ES-I3 (cell line): Measurements from ENCODE around the gene GPATCH8.

Source experiments
- H3K36me3 ChIP-seq: 2 replicates; pipeline ENCODE4 v1.6.1; 2013; ENCODE audit warnings: mild to moderate bottlenecking, low read length, control low read depth, moderate library complexity; ENCODE audit not compliant: insufficient read depth
- H3K4me1 ChIP-seq: 2 replicates; pipeline ENCODE4 v1.6.1; 2013; ENCODE audit warnings: mild to moderate bottlenecking, control low read depth, low read length; ENCODE audit not compliant: insufficient read depth
- H3K9ac ChIP-seq: 2 replicates; pipeline ENCODE4 v1.6.1; 2013; ENCODE audit warnings: low read depth, mild to moderate bottlenecking, low read length, moderate library complexity
- H3K9me3 ChIP-seq: 2 replicates; pipeline ENCODE4 v1.6.1; 2013; ENCODE audit warnings: mild to moderate bottlenecking, low read length, moderate library complexity; ENCODE audit not compliant: control insufficient read depth, insufficient read depth

Gene GPATCH8

DNA sequence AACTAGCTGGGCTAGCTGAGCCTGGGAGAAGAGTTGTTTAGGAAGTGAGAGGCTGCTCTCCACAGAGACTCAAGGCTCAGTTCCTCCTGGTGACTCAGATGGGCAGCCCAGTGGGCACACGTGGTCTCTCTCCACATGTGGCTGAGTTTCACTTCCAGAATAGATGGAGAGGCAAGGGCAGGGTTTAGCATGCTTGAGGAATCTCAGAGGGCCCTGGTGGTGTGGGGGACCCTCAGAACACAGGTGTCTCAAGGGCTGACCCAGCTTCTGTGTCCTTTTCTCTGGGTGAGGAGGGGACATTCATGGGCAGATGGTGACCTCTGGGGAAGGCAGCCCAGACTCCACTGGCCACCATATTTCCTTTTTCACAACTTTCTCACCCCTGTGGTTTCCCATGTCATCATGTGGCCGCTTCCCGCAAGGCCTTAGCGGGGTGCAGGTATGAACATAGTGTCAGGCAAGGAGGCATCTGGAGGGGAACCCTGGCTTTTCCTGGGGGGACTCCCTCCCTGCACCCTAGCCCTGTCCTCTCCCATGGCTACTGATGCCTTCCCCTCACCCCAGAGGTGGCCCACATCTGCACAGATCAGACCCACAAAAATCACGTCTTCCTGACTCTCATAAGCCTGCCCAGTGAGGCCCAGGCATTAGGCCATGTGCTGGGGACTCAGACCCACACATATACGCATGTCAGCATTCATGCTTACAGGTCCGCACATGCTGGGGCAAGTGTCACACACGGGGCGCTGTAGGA lies 154.8 kb downstream of the GPATCH8 start:
- Histone ChIP-seq H3K4me1 (no peaks in the 10 kb centered on the region), H3K36me3 (no peaks in the 10 kb centered on the region), H3K9ac (no peak overlapping the region), H3K9me3 (no peaks in the 10 kb centered on the region)
